Measurements from ENCODE around the gene UNG.

UNG gene

DNA sequence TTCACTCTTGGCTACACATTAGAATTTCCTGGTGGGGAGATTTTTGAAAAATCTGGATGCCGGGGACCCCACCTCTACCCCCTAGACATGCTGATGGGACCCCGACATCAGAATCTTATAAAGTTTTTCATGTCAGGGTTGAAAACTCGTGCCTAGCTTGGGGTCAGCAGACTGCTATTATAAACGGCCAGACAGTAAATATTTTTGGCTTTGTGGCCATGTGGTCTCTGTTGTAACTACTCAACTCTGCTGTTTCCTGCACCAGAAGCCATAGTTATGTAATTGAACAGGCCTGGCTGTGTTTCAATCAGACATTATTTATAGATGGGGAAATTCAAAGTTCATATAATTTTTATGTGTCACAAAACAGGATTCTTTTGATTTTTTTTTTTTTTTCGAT, 60.6 kb downstream of the UNG start:
- DNase-seq = no peak

DNA sequence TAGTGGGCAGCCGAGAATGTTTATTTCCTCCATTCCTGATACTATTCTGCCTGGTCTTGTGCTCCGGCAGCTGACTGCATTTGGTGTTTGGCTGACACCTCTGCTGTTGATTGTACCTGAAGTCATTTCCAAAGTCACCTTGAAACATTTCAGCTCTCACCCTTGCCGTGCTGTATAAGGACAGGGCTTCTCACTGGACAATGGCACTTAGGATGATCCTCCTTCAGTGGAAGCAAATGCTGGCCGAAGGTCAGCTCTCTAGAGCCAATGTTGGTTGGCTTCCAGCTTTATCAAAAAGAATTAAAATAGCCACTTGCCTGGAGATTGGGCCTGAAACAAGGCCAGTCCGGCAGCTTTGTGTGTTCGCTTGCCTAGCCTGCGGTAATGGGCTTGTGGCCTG, 63.0 kb downstream of the UNG start:
- DNase-seq = no peak

Measured in NCI-H2029 treated with DMSO at 0.1 percent for 48 hours (cell line).